GM12891 (cell line): ENCODE results near the gene RAB9B.

Experiments
- DNase-seq: peaks from one replicate; pipeline ENCODE4 v3.0.0; 2011; ENCODE audit warnings: low spot score; ENCODE audit not compliant: insufficient read length
- FAIRE-seq: peaks from 2 replicates; lab custom pipeline; 2011; peaks lifted over from hg19 to GRCh38; lab: Jason Lieb, UNC
- PAX5 ChIP-seq: IDR thresholded peaks from 2 replicates; pipeline ENCODE4 v1.6.1; 2011; ENCODE audit warnings: low read length, moderate library complexity, mild to moderate bottlenecking; ENCODE audit not compliant: insufficient read depth, severe bottlenecking
- POLR2A ChIP-seq: IDR thresholded peaks from 2 replicates; pipeline ENCODE4 v1.6.1; 2011; ENCODE audit warnings: low read depth, low read length, control low read depth
- POLR2AphosphoS5 ChIP-seq: IDR thresholded peaks from 2 replicates; pipeline ENCODE4 v1.6.1; 2011; ENCODE audit warnings: low read depth, low read length, control low read depth
- POU2F2 ChIP-seq: IDR thresholded peaks from 2 replicates; pipeline ENCODE4 v1.6.1; 2011; ENCODE audit warnings: low read depth, mild to moderate bottlenecking, control low read depth, low read length, moderate library complexity
- SPI1 ChIP-seq: IDR thresholded peaks from 2 replicates; pipeline ENCODE4 v1.6.1; 2011; ENCODE audit warnings: low read depth, low read length, control low read depth
- TAF1 ChIP-seq: IDR thresholded peaks from 2 replicates; pipeline ENCODE4 v1.6.1; 2011; ENCODE audit warnings: low read depth, low read length, control low read depth

The RAB9B gene

GRCh38 chrX:103779141-103779789 lies 52.8 kb downstream of the RAB9B start:
- FAIRE-seq, result no peak
- TF ChIP-seq POLR2AphosphoS5 (no peak), TAF1 (no peak)
- DNase-seq, result no peak

GRCh38 chrX:103776546-103776945 lies 55.5 kb downstream of the RAB9B start, which contains the start of gene PLP1:
PLP1 (plus strand) TSS chrX:103776840; CDS start chrX:103776996, 156 bp downstream.
- no peak for DNase-seq
- FAIRE-seq, result no peak
- TF ChIP-seq POLR2A (no peak), SPI1 (no peak), POLR2AphosphoS5 (no peak), POU2F2 (no peak), TAF1 (no peak), PAX5 (no peak)

DNA sequence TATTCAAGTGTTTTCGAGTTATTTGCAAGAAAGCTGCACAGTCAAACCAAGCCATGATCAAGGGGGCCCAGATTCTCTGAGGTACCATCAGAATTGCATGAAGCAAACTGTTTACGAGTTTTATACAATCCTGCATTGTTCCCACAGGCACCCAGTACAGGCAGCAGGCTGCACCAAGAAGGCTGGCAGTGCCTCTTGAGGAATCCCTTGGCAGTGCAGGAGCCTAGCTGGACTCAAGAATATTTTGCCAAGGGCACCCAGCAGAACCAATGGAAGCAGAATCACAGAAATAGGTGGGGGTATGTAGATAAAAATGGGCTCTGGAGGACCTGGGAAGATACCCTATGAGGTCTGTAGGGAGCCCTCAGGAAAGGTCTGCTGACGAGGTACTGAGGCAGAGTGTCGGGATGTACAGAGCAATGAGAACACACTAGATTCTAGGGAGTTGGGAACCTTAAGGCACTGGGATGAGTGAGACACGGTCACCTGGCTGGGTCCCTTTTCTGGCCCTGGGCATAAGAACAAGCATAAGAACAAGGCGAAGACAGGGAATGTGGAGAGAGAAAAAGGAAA lies 57.9 kb downstream of the RAB9B start:
- DNase-seq, result no peak
- no peak for FAIRE-seq
- TF ChIP-seq TAF1 (no peak), SPI1 (no peak), POLR2AphosphoS5 (no peak), POU2F2 (no peak), POLR2A (no peak), PAX5 (no peak)

- TF ChIP-seq PAX5 (no peak), POLR2A (no peak), POU2F2 (no peak), TAF1 (no peak), SPI1 (no peak), POLR2AphosphoS5 (no peak)
- FAIRE-seq (no peak), DNase-seq (no peak)
These were observed 58.6 kb downstream of the RAB9B start for GRCh38 chrX:103773445-103773844.
